Activated gamma-delta T cell treated with Interleukin-2 at 50 U/mL for 16 hours (primary cell): ENCODE results near the gene HIF1AN.
A peak's percentile ranks its signal among the peaks of the same experiment; 100 is the strongest.

Experiments
- DNase-seq: peaks from one replicate; pipeline ENCODE4 v3.0.0-alpha.2; 2020

The HIF1AN gene

DNA sequence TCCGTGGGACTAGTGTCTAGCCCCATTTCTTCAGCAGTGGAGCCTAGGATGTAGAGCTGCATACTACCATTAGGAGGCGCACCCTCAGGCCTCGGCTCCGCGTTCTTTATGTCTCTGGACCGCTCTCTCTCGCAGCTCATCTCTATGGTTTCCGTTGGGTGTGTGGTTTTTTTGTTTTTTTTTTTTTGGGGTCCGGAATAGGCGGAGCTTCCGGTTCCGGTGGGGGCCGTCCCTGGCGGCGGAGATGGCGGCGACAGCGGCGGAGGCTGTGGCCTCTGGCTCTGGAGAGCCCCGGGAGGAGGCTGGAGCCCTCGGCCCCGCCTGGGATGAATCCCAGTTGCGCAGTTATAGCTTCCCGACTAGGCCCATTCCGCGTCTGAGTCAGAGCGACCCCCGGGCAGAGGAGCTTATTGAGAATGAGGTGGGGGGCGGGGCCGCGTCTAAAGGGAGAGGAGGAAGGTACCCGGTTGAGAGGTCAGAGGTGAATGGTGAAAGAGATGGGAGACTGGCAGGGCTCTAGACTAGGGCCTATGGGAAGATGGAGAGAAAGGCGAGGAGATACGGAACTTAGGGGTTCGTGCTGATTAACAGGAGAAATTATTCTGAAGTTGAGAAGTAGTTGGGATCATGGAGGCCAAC, at the start of gene HIF1AN:
TSS of gene HIF1AN (plus strand) at position 229 of the 639 bp plus-strand sequence. CDS start at position 245, 16 bp downstream.
- peak; percentile 89 for DNase-seq

DNA sequence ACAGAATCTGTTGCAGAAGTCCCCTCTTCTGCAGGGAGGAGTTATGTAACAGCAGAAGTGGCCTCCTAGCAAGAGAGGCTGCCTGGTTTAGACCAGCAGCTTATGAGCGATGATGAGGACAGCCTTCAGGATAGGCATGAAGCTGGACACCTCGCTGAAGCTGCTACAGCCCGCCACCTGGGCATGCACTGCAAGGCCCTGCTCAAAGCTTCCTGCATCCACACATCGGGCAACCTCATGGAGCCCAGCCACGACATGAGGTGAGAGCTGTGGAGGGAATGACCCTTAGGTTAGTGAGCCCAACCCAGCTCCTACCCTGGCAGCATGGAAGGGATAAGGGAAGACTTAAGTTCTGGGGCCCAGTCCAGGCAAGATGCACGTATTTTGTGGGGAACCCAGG, 48.2 kb upstream of the HIF1AN start:
- no peak for DNase-seq

DNA sequence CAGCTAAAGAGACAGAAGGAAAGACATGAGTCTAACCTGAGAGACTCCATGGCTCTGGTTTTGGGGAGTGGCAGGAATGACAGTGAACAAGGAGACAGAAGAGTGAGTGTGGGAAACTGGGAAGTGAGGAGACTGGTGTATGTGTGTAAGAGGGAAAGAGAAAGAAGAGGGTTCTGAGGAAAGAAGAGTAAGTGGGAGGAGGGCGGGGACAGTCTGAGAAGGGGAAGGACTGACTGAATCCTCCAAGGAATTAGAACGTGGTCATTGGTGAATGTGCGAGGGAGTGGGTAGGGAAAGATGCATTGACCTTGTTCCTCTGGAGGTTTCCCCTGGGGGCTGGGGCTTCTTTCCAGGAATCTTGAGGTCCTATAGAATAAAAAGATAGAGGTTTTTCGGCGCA, 46.3 kb upstream of the HIF1AN start:
- no peak for DNase-seq

DNA sequence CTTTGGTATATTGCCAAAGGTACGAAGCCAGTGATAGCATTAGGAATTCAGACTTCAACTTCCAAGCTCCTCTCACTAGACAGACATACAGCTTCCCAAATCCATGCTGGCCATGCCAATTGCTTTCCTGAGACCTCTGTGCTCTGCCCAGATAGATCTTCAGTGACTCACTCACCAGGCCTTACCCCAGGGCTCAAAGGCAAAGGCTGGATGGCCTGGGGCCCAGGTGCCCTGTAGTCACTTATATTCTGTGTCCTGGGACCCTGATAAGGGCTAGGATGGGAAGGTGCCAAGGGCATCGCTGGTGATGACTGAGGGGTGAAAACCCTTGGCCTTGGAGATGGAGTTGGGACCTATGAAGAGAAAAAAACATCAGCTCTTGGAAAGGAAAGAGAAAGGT, 45.2 kb upstream of the HIF1AN start:
- DNase-seq, result no peak

DNA sequence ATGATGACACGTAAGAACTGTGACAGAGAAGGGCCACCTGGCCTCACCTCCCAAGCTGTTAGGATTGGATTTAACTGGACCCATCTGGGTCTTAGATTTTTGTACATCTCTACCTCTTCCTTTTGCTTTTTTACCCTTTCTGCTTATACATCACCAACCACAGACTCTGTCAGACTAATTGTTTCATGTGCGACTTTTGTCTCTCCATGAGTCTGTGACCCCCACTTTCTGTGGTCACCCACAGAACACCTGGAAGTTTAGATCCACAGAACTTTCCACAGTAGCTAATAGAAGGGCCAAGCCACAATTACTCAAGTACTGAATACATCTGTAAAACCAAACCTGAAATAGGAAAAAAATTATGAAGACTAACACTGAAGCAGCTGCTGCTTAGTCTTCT, 39.2 kb upstream of the HIF1AN start:
- no peak for DNase-seq

DNA sequence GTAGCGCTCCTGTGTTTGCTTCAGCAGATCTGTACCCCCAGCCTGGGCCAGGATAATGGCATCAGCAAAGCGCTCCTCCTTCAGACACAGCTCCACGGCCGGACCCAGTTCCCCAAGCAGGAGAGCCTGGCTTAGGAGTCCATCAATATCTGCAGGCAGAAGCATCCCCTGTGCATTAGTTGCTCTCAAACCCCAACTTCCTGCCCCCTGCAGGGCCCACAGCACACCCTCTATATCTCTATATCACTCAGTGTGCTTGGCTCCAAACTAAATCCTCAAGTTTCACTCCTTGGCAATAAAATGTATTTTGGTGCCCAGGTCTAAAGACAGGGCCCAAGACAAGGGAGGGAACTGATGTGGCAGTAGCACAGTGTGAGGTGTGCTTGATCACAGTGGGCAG, 37.7 kb upstream of the HIF1AN start:
- no peak for DNase-seq

DNA sequence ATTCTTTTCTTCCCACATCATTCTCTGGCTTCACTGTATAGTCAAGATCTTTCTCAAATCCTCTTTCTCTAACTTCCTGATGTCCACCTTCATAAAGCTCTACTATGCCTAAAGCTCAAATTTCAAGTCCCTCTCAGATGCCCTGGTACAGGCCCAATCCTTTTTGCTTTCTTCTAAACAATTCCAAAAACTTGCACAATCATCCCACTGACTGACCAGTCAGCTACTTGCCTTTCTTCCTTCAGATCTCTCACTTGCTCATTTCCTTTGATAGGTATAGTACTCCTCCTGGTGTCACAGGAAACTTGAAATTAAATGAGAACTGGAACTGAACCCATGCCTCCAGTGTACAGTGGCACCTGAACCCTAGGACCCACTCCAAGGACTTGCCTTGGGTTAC, 34.3 kb upstream of the HIF1AN start:
- DNase-seq, result no peak

DNA sequence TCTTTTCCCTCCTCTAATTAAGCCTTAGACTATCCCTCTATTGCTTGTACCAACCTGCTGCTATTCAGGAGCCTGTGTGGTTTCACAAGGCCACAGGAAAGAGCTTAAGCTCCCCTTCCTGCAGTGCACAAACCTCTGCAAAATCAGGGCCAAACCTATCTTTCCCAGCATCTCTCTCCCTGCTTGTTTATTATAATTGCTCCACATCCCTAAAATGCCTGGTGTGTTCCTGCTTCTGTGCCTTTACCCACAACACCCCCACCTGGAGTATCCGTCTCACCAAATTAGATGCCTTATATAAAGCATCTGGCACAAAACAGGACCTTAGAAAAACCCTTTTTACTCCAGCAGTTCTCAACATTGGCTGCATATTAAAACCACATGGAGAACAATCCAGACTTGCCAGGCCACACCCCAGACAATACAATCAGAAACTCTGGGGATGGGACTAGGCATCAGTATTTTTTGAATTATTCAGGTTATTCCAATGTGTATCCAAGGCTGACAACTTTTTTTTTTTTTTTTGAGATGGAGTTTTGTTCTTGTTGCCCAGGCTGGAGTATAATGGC, 32.7 kb upstream of the HIF1AN start:
- no peak for DNase-seq

DNA sequence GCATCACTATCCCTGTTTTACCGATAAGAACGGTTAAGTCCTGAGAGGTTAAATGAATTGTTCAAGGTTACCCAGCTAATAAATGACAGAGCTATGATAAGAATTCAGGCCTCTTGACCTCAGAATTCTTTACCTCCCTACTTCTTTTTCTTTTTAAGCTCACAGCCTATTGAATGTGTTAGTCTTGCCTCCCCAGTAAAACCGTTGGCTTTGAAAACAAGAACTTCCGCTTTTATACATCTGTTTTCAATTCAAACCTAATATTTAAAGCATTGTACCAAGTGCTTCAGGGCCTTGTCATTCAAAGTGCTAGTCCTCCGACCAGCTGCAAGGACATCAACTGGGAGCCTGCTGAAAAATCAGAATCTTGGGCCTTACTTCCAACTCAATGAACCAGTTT, 31.6 kb upstream of the HIF1AN start:
- DNase-seq, result no peak

DNA sequence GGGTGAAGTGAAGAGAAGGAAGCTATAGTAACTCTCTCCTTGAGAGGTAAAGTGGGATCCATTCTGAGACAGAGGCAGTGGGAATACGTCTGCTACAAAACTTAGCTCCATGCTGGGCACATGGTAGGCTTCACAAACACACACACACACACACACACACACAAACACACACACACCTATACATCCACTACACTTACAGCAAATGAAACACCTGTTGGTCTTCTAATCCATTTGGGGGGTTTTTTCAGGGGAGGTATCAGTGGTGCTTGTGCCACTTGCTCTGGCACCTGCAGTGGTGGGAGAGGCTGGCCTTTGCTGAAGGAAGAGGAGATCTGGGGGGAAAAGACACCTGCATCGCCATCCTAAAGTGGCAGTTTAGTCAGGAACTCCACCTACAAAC, 30.6 kb upstream of the HIF1AN start:
- DNase-seq, result no peak

DNA sequence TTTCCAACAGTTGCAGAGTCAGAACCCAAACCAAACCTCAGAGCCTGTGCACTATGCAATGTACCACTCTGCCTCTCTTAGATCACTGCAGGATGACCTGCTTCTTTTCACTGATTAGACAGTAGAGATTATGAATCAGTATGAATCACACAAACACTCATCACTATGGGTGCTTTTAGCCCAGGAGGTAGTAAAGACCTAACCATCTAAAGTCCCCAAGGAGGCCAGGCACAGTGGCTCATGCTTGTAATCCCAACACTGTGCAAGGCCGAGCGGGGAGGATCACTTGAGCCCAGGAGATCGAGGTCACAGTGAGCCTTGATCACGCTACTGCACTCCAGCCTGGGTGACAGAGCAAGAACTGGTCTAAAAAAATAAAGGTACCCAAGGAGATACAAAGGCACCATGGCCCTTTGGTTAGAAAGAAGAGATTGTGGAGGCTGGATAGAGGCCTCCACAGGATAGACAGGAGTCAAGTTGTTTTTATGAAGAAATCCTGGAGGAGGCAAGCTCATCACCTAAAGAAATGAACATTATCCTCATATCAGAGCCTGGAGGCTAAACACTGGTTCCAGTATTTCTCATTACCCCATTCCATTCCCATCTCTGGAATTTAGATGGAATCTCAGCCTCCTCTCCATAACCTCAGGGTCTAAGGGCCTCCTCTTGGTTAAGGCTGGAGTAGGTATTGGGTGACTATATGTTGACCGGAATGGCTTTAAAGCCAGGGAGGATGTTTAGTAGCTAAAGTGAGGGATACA, 29.0 kb upstream of the HIF1AN start:
- DNase-seq, result no peak

DNA sequence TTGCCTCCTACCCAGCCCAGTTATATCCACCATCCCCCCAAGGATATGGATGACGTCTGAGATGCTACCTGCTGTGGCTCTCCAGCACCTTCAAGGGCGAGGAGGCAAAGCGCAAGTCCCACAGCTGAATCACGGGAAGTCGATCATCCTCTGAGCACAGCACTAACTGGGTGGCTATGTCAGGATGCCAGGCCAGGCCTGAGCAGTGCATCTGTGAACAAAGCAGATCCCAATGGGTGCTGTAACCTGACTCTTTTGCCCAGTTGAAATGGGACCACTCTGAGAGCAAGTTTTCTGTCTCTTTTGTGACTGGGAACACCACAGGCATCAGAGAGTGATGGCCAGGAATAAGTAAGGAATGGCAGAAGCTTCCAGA, 28.4 kb upstream of the HIF1AN start:
- DNase-seq, result no peak

DNA sequence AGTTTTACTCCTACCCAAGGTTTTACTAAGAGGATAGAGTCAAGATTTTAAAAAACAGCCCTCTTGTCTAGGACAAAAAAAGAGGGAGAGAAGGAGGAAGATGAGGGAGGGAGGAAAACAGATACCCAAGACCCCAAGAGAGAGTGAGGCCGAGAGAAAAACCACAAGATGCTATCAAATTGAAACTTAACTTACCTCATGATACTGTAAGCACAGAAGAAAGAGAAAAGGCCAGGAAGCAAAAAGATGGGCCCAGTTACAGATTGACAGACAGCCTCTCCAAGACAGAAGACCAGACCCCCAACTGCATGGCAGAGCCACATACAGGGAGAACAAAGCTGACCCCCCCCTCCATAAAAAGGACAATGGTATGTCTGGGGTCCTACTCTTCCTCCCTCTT, 27.5 kb upstream of the HIF1AN start:
- no peak for DNase-seq

DNA sequence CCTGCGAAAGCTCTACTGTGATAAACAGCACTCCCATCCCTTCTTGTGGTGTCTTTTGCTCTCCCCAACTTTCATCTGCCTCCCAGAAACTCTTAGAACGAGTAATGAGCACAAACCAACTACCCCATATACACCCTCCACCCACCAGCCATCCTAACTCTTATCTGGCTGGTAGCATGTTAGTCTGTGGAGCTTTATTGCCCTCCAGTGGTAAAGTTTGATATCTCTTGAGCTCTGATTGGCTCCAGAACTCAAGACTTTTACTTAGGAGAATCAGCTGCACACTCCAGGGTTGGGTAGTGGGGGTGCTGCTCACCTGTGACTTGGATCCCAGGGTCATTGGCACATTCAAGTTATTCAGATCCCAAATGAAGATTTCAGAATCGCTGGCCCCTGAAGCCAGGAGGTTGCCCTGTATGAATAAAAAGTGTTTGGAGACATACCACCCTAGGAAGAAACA, 27.0 kb upstream of the HIF1AN start:
- DNase-seq, result peak; percentile 26

DNA sequence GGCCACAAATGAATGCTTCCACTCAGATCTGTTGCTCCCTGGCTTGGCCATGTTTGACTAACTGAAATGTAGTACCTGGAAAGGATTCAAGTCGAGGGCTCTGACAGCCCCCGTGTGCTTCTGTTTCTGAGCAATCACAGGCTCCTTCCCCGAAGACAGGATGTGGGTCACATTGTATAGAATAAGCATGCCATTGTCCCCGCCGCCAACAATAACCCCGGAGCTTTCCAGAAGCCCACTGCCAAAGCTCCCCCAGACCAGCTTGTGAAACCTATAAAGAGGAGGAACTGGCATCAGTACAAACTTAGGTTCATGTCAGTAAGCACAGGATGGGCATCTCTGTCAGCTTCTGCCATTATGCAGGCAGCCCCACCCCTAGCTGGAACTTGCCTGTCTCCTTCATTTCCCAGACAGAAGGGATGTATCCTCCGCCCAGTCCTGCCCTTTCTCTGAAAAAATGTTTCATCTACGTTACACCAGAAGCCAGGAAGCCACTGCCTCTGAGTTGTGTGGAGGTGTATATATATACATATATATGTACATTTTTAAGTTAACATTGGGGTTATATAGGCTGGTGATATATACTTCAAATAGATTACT, 26.4 kb upstream of the HIF1AN start:
- peak; percentile 42 for DNase-seq

DNA sequence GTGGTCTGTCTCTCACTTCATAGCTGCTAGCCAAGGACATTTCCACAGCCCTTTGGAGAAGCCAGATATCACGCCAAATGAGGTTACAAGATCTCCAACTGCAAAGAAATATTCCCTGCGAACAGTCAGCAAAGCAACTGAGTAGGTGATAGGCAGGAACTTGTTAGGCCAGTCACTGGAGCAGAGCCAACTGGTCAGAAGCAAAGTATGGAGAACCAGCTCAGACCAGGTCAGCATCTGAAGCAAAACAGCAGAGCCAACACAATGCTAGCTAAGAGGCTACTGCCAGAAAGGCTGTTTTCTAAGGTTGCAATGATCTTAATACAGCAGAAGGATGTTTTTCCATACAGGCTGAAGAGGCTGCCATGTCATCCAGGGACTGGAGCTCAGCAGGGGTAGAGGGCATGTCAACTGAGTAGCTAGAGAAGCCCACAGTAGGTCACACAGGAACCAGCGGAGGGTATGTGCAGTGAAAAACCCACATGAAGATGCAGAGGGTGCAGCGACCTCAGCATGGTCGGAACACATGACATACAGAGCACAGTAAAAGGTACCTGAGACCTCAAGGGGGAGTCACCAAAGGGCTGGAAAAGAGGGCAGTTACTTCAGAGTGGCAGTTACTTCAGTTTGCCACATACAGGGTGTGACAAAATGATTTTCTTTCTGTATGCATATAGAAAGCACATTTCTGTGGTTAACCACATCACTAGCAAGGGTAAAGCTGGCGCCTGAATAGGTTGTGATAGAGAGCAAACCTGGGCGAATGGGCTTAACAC, 25.0 kb upstream of the HIF1AN start:
- DNase-seq, result peak; percentile 68

DNA sequence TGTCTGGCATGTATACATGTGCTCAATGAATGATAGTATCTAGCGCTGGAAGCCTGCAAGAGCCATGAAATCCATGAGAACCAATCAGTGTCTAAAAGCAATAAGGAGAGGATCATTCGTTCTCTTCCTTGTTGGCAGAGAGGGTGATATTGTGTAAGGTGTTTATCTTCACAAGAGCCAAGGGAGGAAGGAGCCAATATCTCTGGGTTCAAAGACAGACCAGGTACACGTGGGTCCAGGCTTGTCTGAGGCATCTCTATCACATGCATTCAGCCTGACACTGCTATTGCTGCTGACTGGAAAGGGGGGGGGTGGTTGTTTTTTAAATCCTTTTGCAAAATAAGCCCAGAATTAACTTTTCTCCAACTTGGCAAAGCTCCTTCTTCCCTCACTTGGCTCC, 20.1 kb upstream of the HIF1AN start:
- DNase-seq, result no peak

DNA sequence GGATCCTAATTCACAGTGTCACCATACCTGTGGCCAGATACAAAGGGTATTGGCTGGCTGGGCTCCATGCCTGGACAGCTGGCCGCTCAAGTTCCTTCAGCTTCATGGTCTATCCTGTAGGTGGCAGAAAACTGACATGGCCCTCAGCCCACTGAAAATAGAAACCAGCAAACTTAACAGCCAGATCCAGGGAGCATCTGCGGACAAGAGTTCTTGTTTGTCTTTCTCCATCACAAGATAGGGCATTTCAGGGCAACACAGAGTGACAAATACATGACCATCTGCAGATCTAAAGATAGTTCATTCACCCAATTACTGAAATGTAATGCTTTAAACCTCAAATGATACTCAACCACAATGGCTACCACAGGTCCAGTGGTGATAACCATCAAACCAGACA, 18.9 kb upstream of the HIF1AN start:
- DNase-seq, result no peak

DNA sequence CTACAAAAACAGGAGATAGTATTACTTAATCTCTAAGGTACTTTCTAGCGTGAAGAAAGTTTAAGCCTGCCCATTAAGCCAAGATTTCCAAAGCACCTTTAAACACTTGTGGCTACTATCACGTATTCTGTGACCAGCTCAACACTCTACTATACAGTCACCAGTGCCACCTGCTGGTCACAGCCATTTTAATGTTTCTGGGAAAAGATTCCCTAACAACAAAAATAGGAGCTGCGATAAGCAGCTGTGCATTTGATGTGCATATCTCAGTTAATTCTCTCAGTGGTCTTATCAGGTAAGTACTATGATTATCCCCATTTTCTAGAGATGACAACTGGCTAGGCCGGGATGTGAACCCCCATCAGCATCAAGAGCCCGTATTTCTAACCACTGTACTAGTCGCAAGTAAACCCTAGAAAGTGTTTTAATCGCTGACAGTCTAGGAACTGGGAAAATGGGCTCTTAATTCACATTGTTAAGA, 16.9 kb upstream of the HIF1AN start:
- peak; percentile 53 for DNase-seq

DNA sequence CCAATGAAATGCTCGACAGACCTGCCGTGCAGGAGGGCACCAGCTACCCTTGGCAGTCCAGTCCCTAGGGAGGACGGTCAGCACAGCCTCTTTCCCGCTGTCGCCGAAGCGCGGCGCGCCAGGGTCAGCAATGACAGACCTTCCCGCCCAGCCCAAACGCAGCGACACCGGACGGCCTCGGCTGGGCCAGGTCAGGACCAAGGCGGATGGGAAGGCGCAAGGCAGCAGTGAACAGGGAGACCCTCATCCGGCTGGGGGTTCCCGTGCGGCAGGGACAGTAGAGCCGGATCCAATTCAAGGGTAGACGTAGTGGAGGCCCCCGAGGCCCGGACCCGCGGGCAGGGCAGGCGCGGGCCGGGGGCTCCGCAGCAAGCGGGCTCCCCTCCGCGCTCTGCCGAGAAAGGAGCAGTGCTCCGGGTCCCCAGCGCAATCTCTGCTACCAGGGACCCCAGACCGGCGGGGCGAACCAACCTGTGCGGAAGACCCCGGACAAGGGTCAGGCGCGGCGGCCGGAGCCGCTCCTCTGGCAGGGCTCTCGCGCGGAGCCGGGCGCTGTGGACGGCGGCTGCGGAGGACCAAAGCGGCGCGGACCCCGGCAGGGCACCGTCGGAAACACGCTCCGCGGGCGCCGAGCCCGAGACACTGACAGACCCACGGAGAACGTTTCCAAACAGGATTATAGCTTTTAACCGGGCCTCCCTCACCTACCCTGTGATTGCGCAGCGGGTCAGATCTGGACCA, 16.3 kb upstream of the HIF1AN start, which contains the start of gene SEC31B:
TSS of gene SEC31B (minus strand) at position 551 of the 741 bp plus-strand sequence. CDS start 2,909 bp downstream, outside the sequence.
- DNase-seq, result no peak

DNA sequence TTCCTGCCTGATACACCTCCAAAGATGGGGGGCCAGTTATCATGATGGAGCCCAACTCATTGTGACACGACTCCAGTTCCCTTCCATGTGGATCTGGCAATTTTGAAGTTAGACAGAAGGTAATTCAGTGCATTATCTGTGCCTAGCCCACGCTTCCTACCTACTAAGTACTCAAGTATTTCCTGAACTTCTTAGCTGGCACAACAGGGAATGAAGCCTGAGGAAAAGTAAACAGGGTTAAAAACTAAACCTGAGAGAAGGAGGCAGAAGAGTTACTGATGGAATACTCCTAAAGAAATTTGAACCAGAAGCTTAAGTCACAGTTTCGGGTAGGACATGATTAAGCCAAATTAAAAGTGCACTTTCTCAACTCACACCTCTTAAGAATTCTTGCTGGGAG, 14.9 kb upstream of the HIF1AN start:
- DNase-seq, result no peak
